A549 (cell line): Measurements from ENCODE around the gene DCUN1D2. TPM values are rescaled to one million over a fixed set of nuclear protein-coding genes. Genes with fewer than 3 reads are reported as not detected.

ENCODE experiments used
- ATAC-seq, 2 experiments: fragments of 200-7000 bp in 1 of 2; fragments of >200 bp in 1 of 2; cut with Nextera tagmentation in 1 of 2; cut with Tn5 transposase in 1 of 2; 3 replicates each; pipeline versions ENCODE4 v1.8.0 to v1.9.1; 2018 to 2020; ENCODE audit warnings: mild to moderate bottlenecking in 1 of 2, moderate library complexity in 1 of 2
- CTCF ChIA-PET: fragments of 300-600 bp; sonication (Branson Sonifier 250); formaldehyde crosslinking; extraction: SDS; loops from one replicate; lab custom pipeline; 2021; ENCODE audit warnings: antibody characterized with exemption, inconsistent platforms; lab: Yijun Ruan, JAX
- POLR2A ChIA-PET: fragments of 350-600 bp; formaldehyde crosslinking; extraction: SDS; loops from one replicate; lab custom pipeline; 2021; ENCODE audit warnings: antibody characterized with exemption, inconsistent platforms; lab: Yijun Ruan, JAX
- DNase-seq, 2 experiments: peaks; one replicate each; pipeline versions ENCODE4 v3.0.0 to v3.0.0-alpha.2; 2011 to 2016; ENCODE audit warnings: low read depth in 1 of 2, low spot score in 1 of 2
- FAIRE-seq: peaks from 2 replicates; lab custom pipeline; 2011; peaks lifted over from hg19 to GRCh38; lab: Jason Lieb, UNC
- H3K27ac ChIP-seq, 2 experiments: fragments of >200 bp; sonication (Bioruptor Twin); formaldehyde crosslinking; 3 replicates each; pipeline ENCODE4 v1.5.1; 2016 to 2017
- H3K4me1 ChIP-seq: fragments of >200 bp; sonication (Bioruptor Twin); formaldehyde crosslinking; 3 replicates; pipeline ENCODE4 v1.6.1; 2016
- H3K4me2 ChIP-seq: fragments of >200 bp; sonication (Bioruptor Twin); formaldehyde crosslinking; 3 replicates; pipeline ENCODE4 v1.6.1; 2016
- H3K4me3 ChIP-seq: fragments of >200 bp; sonication (Bioruptor Twin); formaldehyde crosslinking; 3 replicates; pipeline ENCODE4 v1.5.1; 2016
- H3K9me3 ChIP-seq: fragments of >200 bp; sonication (Bioruptor Twin); formaldehyde crosslinking; 3 replicates; pipeline ENCODE4 v1.6.1; 2016
- CEBPB ChIP-seq, 2 experiments: fragments of >200 bp in 1 of 2; sonication (Bioruptor Twin) in 1 of 2; formaldehyde crosslinking in 1 of 2; IDR thresholded peaks; 2 replicates each; pipeline ENCODE4 v1.6.1; 2012 to 2016
- CHD4 ChIP-seq: fragments of 200-600 bp; sonication (generic); IDR thresholded peaks from 2 replicates; pipeline ENCODE4 v1.6.1; 2016; ENCODE audit warnings: antibody characterized with exemption, mild to moderate bottlenecking, borderline replicate concordance
- EHF ChIP-seq: fragments of 250-450 bp; sonication (Bioruptor Pico); IDR thresholded peaks from 2 replicates; pipeline ENCODE4 v1.5.0; 2020; ENCODE audit warnings: mild to moderate bottlenecking
- EP300 ChIP-seq, 2 experiments: fragments of >200 bp; sonication (Bioruptor Twin); formaldehyde crosslinking; IDR thresholded peaks; 2 replicates in 1 of 2; 3 replicates in 1 of 2; pipeline ENCODE4 v1.6.1; 2016 to 2017
- FOSL2 ChIP-seq, 2 experiments: fragments of 450-650 bp in 1 of 2; fragments of >200 bp in 1 of 2; sonication (Bioruptor Twin) in 1 of 2; formaldehyde crosslinking; IDR thresholded peaks; 2 replicates each; pipeline versions ENCODE4 v1.5.0 to v1.6.1; 2016 to 2020; ENCODE audit warnings: mild to moderate bottlenecking in 1 of 2, moderate library complexity in 1 of 2
- HDAC2 ChIP-seq: fragments of 200-600 bp; sonication (generic); IDR thresholded peaks from 2 replicates; pipeline ENCODE4 v1.6.1; 2016
- HEYL ChIP-seq: fragments of 250-450 bp; sonication (Bioruptor Pico); IDR thresholded peaks from 2 replicates; pipeline ENCODE4 v1.8.0; 2021; ENCODE audit warnings: mild to moderate bottlenecking, moderate library complexity
- HOXB13 ChIP-seq: fragments of 250-450 bp; sonication (Bioruptor Pico); IDR thresholded peaks from 2 replicates; pipeline ENCODE4 v1.5.0; 2020; ENCODE audit warnings: low read depth, mild to moderate bottlenecking, moderate library complexity
- JUN ChIP-seq, 2 experiments: fragments of >200 bp; sonication (Bioruptor Twin); formaldehyde crosslinking; IDR thresholded peaks; 2 replicates in 1 of 2; 3 replicates in 1 of 2; pipeline ENCODE4 v1.6.1; 2016 to 2017
- JUNB ChIP-seq: fragments of >200 bp; sonication (Bioruptor Twin); formaldehyde crosslinking; IDR thresholded peaks from 2 replicates; pipeline ENCODE4 v1.6.1; 2016
- KDM1A ChIP-seq: fragments of 200-600 bp; sonication (generic); IDR thresholded peaks from 2 replicates; pipeline ENCODE4 v1.6.1; 2016; ENCODE audit warnings: low read depth, mild to moderate bottlenecking
- MAFK ChIP-seq: fragments of 450-650 bp; IDR thresholded peaks from 2 replicates; pipeline ENCODE4 v1.6.1; 2014; ENCODE audit not compliant: partially characterized antibody
- NPAS2 ChIP-seq: fragments of 250-450 bp; sonication (Bioruptor Pico); IDR thresholded peaks from 2 replicates; pipeline ENCODE4 v1.8.0; 2022; ENCODE audit warnings: mild to moderate bottlenecking, moderate library complexity, borderline replicate concordance
- POLR2A ChIP-seq: IDR thresholded peaks from 2 replicates; pipeline ENCODE4 v1.6.1; 2012; ENCODE audit warnings: mild to moderate bottlenecking, low read length
- POLR2AphosphoS2 ChIP-seq: conservative IDR thresholded peaks from 2 replicates; pipeline ENCODE4 v1.6.1; 2012; ENCODE audit warnings: low read length, improper control_type of control experiment, inconsistent platforms
- RARB ChIP-seq: fragments of 250-450 bp; sonication (Bioruptor Pico); IDR thresholded peaks from 2 replicates; pipeline ENCODE4 v1.8.0; 2021; ENCODE audit warnings: mild to moderate bottlenecking, moderate library complexity
- RCOR1 ChIP-seq: fragments of 150-350 bp; IDR thresholded peaks from 2 replicates; pipeline ENCODE4 v1.6.1; 2014; ENCODE audit warnings: antibody characterized with exemption, low read length, low read depth
- SMC3 ChIP-seq: fragments of >200 bp; sonication (Bioruptor Twin); formaldehyde crosslinking; IDR thresholded peaks from 3 replicates; pipeline ENCODE4 v1.6.1; 2018; ENCODE audit warnings: inconsistent platforms
- ZFP36 ChIP-seq: fragments of 450-650 bp; IDR thresholded peaks from 2 replicates; pipeline ENCODE4 v1.6.1; 2014; ENCODE audit warnings: borderline replicate concordance; ENCODE audit not compliant: partially characterized antibody
- ZNF302 ChIP-seq: fragments of 250-450 bp; sonication (Bioruptor Pico); IDR thresholded peaks from 2 replicates; pipeline ENCODE4 v1.9.0; 2021; ENCODE audit warnings: inconsistent platforms, mild to moderate bottlenecking, moderate library complexity
- ZSCAN20 ChIP-seq: fragments of 250-450 bp; sonication (Bioruptor Pico); IDR thresholded peaks from 2 replicates; pipeline ENCODE4 v1.8.0; 2022; ENCODE audit warnings: mild to moderate bottlenecking, moderate library complexity
- WGBS: methylation state at CpG from one replicate; pipeline ENCODE4 v1.1.6; 2017; ENCODE audit errors: missing lambda C conversion rate; 5-methylcytosine and 5-hydroxymethylcytosine counted together
- polyA plus RNA-seq, 4 experiments: library from polyadenylated mRNA; depleted of rRNA in 3 of 4; stranded (reverse); fragments of >200 nt; fragmentation: RNase III in 1 of 4; extraction: RNeasy Plus Mini Kit Qiagen cat#74134 plus additional on column Dnase treatment in 1 of 4; gene quantifications; 2 replicates in 3 of 4; 3 replicates in 1 of 4; pipeline ENCODE4 v1.2.3, GENCODE V29; 2011 to 2017
- TF ChIP-seq, protein P1 (sequence below): fragments of >200 bp; sonication (Bioruptor Twin); formaldehyde crosslinking; IDR thresholded peaks from 3 replicates; pipeline ENCODE4 v1.6.1; 2016
- TF ChIP-seq, protein P2 (sequence below): fragments of 250-450 bp; sonication (Bioruptor Pico); IDR thresholded peaks from 2 replicates; pipeline ENCODE4 v1.5.0; 2020; ENCODE audit warnings: low read depth, mild to moderate bottlenecking, moderate library complexity
- TF ChIP-seq, protein P3 (sequence below): fragments of 250-450 bp; sonication (Bioruptor Pico); IDR thresholded peaks from 2 replicates; pipeline ENCODE4 v1.5.0; 2021; ENCODE audit warnings: mild to moderate bottlenecking, moderate library complexity, borderline replicate concordance
- TF ChIP-seq, protein P4 (sequence below): IDR thresholded peaks from 2 replicates; pipeline ENCODE4 v1.6.1; 2012
- TF ChIP-seq, protein P5 (sequence below): fragments of 150-350 bp; IDR thresholded peaks from 2 replicates; pipeline ENCODE4 v1.6.1; 2014; ENCODE audit warnings: low read depth, mild to moderate bottlenecking, low read length

DCUN1D2 gene
- polyA plus RNA-seq, 2 of the 4 experiments (the other 2 are of a cell fraction) = 8.4 to 8.6 TPM

DNA sequence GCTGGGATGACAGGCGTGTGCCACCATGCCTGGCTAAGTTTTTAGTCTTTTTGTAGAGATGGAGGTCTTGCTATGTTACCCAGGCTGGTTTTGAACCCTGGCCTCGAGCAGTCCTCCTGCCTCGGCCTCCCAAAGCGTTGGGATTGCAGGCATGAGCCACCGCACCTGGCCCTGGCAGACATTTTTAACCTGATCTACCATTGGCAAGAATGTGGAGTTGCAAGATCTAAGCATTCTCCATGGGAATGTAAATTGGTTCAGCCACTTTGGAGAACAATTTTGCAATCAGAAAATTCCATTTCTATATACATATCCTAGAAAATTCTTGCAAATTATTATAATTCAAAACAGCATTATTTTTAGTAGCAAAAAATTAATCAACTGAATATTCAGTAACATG is 24.3 kb upstream of the DCUN1D2 start (continued):
- TF ChIP-seq JUNB (no peak), FOSL2 (IDR thresholded peaks at IDR 0.05) (no peak), FOSL2 (CRISPR knock-in tag; IDR thresholded peaks at IDR 0.05) (no peak), EHF (CRISPR knock-in tag) (no peak), POLR2AphosphoS2 (no peak), SMC3 (no peak), ZNF302 (no peak), HEYL (CRISPR knock-in tag) (no peak)
- TF ChIP-seq, protein P1, sequence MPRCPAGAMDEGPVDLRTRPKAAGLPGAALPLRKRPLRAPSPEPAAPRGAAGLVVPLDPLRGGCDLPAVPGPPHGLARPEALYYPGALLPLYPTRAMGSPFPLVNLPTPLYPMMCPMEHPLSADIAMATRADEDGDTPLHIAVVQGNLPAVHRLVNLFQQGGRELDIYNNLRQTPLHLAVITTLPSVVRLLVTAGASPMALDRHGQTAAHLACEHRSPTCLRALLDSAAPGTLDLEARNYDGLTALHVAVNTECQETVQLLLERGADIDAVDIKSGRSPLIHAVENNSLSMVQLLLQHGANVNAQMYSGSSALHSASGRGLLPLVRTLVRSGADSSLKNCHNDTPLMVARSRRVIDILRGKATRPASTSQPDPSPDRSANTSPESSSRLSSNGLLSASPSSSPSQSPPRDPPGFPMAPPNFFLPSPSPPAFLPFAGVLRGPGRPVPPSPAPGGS = no peak

DNA sequence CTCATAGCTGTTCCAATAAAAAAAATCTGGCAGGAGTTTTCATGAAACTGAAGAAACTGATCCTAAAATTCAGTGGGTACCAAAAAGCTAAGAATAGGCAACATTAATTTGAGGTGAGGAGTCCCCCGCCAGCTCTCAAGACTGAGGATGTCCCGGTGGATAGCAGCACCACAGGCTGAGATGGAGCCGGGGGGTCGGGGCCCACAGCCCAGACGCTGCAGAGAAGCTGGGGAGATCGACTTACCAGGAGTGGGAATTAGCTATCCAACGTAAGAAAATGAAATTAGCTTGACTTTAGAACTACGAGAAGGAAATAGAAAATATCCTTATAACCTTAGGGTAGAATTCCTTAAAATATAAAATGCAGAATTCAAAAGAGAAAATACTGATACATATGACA is 23.2 kb upstream of the DCUN1D2 start:
- ATAC-seq (no peak), DNase-seq (no peak), FAIRE-seq (no peak)
- Histone ChIP-seq H3K4me1 (no peaks in the 10 kb centered on the region), H3K4me3 (no peak overlapping the region), H3K9me3 (no peaks in the 10 kb centered on the region), H3K4me2 (no peak overlapping the region), H3K27ac (no peak overlapping the region)
- TF ChIP-seq MAFK = no peak
- TF ChIP-seq, protein P2, sequence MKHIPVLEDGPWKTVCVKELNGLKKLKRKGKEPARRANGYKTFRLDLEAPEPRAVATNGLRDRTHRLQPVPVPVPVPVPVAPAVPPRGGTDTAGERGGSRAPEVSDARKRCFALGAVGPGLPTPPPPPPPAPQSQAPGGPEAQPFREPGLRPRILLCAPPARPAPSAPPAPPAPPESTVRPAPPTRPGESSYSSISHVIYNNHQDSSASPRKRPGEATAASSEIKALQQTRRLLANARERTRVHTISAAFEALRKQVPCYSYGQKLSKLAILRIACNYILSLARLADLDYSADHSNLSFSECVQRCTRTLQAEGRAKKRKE (CRISPR knock-in tag) = no peak
- TF ChIP-seq JUN (IDR thresholded peaks at IDR 0.05) = no peak
- TF ChIP-seq, protein P3, sequence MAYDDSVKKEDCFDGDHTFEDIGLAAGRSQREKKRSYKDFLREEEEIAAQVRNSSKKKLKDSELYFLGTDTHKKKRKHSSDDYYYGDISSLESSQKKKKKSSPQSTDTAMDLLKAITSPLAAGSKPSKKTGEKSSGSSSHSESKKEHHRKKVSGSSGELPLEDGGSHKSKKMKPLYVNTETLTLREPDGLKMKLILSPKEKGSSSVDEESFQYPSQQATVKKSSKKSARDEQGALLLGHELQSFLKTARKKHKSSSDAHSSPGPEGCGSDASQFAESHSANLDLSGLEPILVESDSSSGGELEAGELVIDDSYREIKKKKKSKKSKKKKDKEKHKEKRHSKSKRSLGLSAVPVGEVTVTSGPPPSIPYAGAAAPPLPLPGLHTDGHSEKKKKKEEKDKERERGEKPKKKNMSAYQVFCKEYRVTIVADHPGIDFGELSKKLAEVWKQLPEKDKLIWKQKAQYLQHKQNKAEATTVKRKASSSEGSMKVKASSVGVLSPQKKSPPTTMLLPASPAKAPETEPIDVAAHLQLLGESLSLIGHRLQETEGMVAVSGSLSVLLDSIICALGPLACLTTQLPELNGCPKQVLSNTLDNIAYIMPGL (CRISPR knock-in tag) = no peak
- no peak for TF ChIP-seq NPAS2
- TF ChIP-seq HOXB13 (CRISPR knock-in tag) = no peak
- no peak for TF ChIP-seq POLR2A
- no peak for TF ChIP-seq CHD4
- TF ChIP-seq EP300 (IDR thresholded peaks at IDR 0.05) = no peak
- no peak for TF ChIP-seq ZSCAN20 (CRISPR knock-in tag)
- TF ChIP-seq, protein P4, sequence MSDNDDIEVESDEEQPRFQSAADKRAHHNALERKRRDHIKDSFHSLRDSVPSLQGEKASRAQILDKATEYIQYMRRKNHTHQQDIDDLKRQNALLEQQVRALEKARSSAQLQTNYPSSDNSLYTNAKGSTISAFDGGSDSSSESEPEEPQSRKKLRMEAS = no peak
- TF ChIP-seq POLR2AphosphoS2 = no peak
- TF ChIP-seq, protein P5, sequence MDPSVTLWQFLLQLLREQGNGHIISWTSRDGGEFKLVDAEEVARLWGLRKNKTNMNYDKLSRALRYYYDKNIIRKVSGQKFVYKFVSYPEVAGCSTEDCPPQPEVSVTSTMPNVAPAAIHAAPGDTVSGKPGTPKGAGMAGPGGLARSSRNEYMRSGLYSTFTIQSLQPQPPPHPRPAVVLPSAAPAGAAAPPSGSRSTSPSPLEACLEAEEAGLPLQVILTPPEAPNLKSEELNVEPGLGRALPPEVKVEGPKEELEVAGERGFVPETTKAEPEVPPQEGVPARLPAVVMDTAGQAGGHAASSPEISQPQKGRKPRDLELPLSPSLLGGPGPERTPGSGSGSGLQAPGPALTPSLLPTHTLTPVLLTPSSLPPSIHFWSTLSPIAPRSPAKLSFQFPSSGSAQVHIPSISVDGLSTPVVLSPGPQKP = no peak
- no peak for TF ChIP-seq KDM1A
- no peak for TF ChIP-seq ZFP36
- TF ChIP-seq CEBPB (IDR thresholded peaks at IDR 0.05) = no peak
- no peak for TF ChIP-seq RCOR1
- no peak for TF ChIP-seq RARB (CRISPR knock-in tag)
- no peak for TF ChIP-seq HDAC2
- TF ChIP-seq SMC3 = no peak
- WGBS = 83% methylated on average over 8 of the region's 8 CpGs
- CTCF ChIA-PET = interaction anchor here (0.7 kb wide), 1 partner anchor 45 kb away, joined by 3 read pairs; no protein-coding TSS in a partner anchor
- POLR2A ChIA-PET = no interaction called here
